UCSD-AML1 (cell line): ENCODE measurements around the gene TCEAL5.
"Not testable (repeated sequence)": the region's sequence is repeated elsewhere in the genome, so short reads cannot be mapped to it uniquely, and the experiment has no call there.

ENCODE experiments used
- DNase-seq: peaks from one replicate; lab custom pipeline; 2025; ENCODE audit not compliant: unreplicated experiment; lab: John Stamatoyannopoulos, UW

The TCEAL5 gene

DNA sequence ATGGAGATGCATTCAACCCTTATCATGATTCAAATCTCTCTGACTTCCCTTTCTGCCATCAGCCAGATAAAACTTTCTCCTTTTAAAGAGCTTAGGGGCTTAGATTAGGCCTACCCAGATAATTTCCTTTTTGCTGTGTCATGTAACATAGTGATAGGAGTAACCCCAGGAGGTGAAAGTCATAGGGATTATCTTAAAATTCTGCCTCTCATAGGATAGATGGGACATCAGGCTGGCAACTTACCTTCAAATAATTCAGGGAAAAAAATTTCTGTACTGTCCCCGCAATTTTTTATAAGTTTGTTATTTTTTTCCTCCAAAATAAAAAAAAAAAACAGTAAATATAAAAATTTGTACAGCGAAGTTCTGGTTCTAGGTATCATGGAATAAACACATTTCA is 40.9 kb downstream of the TCEAL5 start:
- DNase-seq, result not testable (repeated sequence)

DNA sequence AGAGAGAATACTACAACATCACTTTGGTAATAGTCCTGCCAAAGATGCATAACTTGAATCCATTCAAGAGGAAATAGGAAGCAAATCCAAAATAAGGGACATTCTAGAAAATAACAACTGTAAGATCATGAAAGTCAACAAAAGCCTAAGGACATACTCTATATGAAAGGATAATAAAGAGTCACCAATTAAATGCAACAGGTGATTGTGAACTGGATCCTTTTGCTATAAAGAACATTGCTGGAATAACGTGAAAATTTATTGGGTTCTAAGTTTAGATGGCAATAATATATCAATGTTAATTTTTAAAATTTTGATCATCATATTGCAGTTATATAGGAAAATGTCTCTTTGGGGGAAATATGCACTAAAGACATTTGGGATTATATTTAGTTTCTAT is 41.7 kb downstream of the TCEAL5 start:
- no peak for DNase-seq

DNA sequence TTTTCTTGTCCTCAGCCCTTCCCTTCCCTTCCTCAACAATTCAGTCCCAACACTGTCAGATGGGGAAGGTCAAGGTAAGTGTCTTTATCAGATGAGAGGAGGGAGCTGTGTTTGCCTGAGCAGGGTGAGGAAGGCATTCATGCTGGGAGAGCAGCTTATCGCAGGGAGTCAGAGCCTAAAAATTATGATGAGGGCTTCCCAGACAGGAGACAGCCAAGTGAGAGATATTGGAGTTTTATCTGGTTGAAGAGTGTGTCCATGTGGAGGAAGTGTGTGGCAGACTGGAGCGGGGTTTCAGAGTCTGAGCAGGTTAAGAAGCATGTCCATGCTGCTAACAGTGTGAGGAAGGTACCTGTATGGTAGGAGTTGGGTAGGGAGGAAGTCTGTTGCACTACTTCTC is 43.3 kb downstream of the TCEAL5 start:
- no peak for DNase-seq

DNA sequence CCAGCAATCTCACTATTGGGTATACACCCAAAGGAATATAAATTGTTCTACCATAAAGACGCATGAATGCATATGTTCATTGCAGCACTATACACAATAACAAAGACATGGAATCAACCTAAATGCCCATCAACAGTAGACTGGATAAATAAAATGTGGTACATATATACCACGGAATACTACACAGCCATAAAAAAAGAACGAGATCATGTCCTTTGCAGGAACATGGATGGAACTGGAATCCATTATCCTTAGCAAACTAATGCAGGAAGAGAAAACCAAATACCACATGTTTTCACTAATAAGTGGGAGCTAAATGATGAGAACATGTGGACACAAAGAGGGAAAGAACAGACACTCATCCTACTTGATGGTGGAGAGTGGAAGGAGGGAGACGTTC is 50.6 kb downstream of the TCEAL5 start:
- not testable (repeated sequence) for DNase-seq
